Psoas muscle (tissue), 8 donors: Measurements from ENCODE around the gene MGAT5B. TPM values are rescaled to one million over a fixed set of nuclear protein-coding genes. Genes with fewer than 3 reads are reported as not detected.
"Not testable (repeated sequence)": the region's sequence is repeated elsewhere in the genome, so short reads cannot be mapped to it uniquely, and the experiment has no call there.

Source experiments
- ATAC-seq, 4 donors: fragments of 200-7000 bp; cut with Tn5 transposase; one replicate each; pipeline ENCODE4 v1.9.1; 2020; ENCODE audit warnings: moderate library complexity in 3 of 4, mild to moderate bottlenecking in 2 of 4
- DNase-seq, 2 donors: peaks; one replicate each; pipeline ENCODE4 v3.0.0-alpha.2; 2020
- H3K27ac ChIP-seq: fragments of 200-600 bp; one replicate; pipeline ENCODE4 v1.8.0; 2022
- H3K27me3 ChIP-seq, 3 donors: fragments of 200-600 bp in 1 of 3; one replicate each; pipeline versions ENCODE4 v1.6.1 to v1.8.0; 2013 to 2022; ENCODE audit warnings: low read length in 2 of 3, mild to moderate bottlenecking in 2 of 3, moderate library complexity in 1 of 3; ENCODE audit not compliant: insufficient read depth in 3 of 3
- H3K36me3 ChIP-seq, 2 donors: fragments of 200-600 bp in 1 of 2; one replicate each; pipeline versions ENCODE4 v1.6.1 to v1.8.0; 2013 to 2022; ENCODE audit warnings: low read depth in 1 of 2, mild to moderate bottlenecking in 1 of 2, moderate library complexity in 1 of 2; ENCODE audit not compliant: insufficient read depth in 1 of 2
- H3K4me1 ChIP-seq: fragments of 200-600 bp; one replicate; pipeline ENCODE4 v1.8.0; 2022
- H3K4me3 ChIP-seq: fragments of 200-600 bp; one replicate; pipeline ENCODE4 v1.8.0; 2022; ENCODE audit warnings: mild to moderate bottlenecking
- H3K9me3 ChIP-seq: fragments of 200-600 bp; one replicate; pipeline ENCODE4 v1.8.0; 2022
- WGBS, 3 donors: extraction: QIAGEN DNeasy Blood & Tissue Kit; methylation state at CpG; one replicate each; pipeline versions ENCODE4 v1.1.6 to v1.1.7; 2013; 5-methylcytosine and 5-hydroxymethylcytosine counted together
- intact Hi-C, 2 donors: fragments of 100-400 bp; cut with DNase I; formaldehyde crosslinking; loops; one replicate each; pipeline versions ENCODE4 v1.11.0 to v1.14.2; 2022
- polyA plus RNA-seq, 3 donors: library from polyadenylated mRNA; stranded (reverse); fragments of 200-250 nt; gene quantifications; one replicate each; pipeline ENCODE4 v1.2.3, GENCODE V29; 2013
- total RNA-seq, 4 donors: library from RNA; stranded (reverse); fragmentation: NEBNext Ultra II Directional in 2 of 4; extraction: Animal tissue kit (Norgen Biotek cat#: 25700) in 2 of 4; gene quantifications; one replicate each; pipeline versions ENCODE4 v1.2.1 to v1.2.4, GENCODE V29; 2021 to 2023
- TF ChIP-seq, protein P1 (sequence below): fragments of 200-600 bp; IDR thresholded peaks from one replicate; pipeline ENCODE4 v1.8.0; 2022; ENCODE audit warnings: antibody characterized with exemption
- donor health status: healthy with polysubstance abuse.
- donor health status: DM: no; HTN: no; CAD: no; lungs with moderate emphysema.
- donor health status: Bipolar disorder and iron deficiency.
- donor health status: healthy.
- donor health status: DM: yes; HTN: yes; CAD: no.
- donor health status: DM: no; HTN: no; CAD: no.
- donor health status: DM: no; HTN: no; CAD: no.
- donor health status: DM: yes; HTN: yes; CAD: no.

The MGAT5B gene
- total and polyA plus RNA-seq, 7 donors: 0.03 to 0.34 (median 0.05) TPM; not detected in 3

DNA sequence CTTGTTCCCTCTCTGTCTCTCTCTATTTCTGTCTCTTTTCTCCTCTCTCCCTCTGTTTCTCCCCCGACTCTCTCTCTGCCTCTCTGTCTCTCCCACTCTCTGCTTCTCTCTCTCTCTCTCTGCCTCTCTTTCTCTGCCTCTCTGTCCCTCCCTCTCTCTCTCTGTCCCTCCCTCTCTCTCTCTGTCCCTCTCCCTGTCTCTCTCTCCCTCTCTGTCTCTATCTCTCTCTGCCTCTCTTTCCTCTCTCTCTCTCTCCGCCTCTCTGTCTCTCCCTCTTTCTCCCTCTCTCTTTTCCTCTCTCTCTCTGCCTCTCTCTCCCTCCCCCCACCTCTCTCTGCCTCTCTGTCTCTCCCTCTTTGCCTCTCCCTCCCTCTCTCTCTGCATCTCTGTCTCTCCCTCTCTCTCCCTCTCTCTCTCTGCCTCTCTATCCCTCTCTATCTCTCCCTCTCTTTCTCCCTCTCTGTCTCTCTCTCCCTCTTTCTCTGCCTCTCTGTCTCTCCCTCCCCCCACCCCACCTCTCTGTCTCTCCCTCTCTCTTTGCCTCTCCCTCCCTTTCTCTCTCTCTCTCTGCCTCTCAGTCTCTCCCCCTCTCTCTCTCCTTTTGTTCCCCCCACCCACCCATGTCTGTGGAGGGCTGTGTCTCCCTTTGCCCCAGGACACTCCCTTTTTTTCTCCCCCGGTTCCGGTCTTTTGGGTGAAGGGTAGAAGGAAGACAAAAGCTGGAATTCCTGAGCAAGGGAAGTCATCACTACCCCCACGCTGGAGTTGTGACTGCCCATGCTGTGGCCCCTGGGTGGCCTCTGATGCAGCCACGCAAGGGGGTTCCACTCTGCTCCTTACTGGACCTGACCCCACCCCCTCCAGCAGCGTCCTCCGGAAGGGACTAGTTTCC lies 27.1 kb upstream of the MGAT5B start:
- no peak for DNase-seq
- Histone ChIP-seq H3K27ac (no peak overlapping the region), H3K9me3 (no peaks in the 10 kb centered on the region), H3K27me3 (peaks cover 0 to 46% (median 10%) of the 10 kb centered on the region in 3 donors), H3K36me3 (no peaks in the 10 kb centered on the region), H3K4me3 (no peak overlapping the region), H3K4me1 (no peaks in the 10 kb centered on the region)
- WGBS, 3 donors: 11 to 14% (median 13%) methylated on average over 8 of the region's 8 CpGs
- intact Hi-C loops: no loop called here
- TF ChIP-seq, protein P1, sequence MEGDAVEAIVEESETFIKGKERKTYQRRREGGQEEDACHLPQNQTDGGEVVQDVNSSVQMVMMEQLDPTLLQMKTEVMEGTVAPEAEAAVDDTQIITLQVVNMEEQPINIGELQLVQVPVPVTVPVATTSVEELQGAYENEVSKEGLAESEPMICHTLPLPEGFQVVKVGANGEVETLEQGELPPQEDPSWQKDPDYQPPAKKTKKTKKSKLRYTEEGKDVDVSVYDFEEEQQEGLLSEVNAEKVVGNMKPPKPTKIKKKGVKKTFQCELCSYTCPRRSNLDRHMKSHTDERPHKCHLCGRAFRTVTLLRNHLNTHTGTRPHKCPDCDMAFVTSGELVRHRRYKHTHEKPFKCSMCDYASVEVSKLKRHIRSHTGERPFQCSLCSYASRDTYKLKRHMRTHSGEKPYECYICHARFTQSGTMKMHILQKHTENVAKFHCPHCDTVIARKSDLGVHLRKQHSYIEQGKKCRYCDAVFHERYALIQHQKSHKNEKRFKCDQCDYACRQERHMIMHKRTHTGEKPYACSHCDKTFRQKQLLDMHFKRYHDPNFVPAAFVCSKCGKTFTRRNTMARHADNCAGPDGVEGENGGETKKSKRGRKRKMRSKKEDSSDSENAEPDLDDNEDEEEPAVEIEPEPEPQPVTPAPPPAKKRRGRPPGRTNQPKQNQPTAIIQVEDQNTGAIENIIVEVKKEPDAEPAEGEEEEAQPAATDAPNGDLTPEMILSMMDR: no peak
- no peak for ATAC-seq

- H3K27me3 ChIP-seq: peaks cover 0 to 50% (median 10%) of the 10 kb centered on the region in 3 donors
- intact Hi-C loops: no loop called here
- ATAC-seq: no peak
- no peaks in the 10 kb centered on the region for H3K9me3 ChIP-seq
- H3K4me1 ChIP-seq: no peaks in the 10 kb centered on the region
- WGBS, 3 donors: 11 to 13% (median 11%) methylated on average over 10 of the region's 10 CpGs
- no peak overlapping the region for H3K27ac ChIP-seq
- H3K36me3 ChIP-seq: no peaks in the 10 kb centered on the region
- no peak overlapping the region for H3K4me3 ChIP-seq
- no peak for DNase-seq
- TF ChIP-seq, protein P1: no peak
Measured at GRCh38 chr17:76841776-76842405, 26.3 kb upstream of the MGAT5B start.

DNA sequence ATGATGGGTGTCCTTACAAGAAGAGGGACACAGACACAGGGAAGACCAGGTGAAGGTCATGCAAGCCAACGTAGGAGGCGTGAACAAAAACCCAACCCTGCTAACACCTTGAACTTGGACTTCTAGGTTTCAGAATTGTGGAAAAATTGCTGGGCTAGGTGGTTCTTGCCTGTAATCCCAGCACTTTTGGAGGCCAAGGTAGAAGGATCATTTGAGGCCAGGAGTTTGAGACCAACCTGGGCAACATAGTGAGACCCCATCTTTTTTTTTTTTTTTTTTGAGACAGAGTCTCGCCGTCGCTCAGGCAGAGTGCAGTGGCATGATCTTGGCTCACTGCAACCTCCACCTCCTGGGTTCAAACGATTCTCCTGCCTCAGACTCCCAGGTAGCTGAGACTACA lies 25.1 kb upstream of the MGAT5B start:
- peaks cover 0 to 50% (median 10%) of the 10 kb centered on the region in 3 donors for H3K27me3 ChIP-seq
- DNase-seq, H3K36me3 ChIP-seq, H3K4me3 ChIP-seq, H3K9me3 ChIP-seq, intact Hi-C loops, H3K27ac ChIP-seq, H3K4me1 ChIP-seq, ATAC-seq: not testable (repeated sequence)
- WGBS, 3 donors: 83 to 87% (median 85%) methylated on average over 4 to 6 of the region's 6 CpGs

DNA sequence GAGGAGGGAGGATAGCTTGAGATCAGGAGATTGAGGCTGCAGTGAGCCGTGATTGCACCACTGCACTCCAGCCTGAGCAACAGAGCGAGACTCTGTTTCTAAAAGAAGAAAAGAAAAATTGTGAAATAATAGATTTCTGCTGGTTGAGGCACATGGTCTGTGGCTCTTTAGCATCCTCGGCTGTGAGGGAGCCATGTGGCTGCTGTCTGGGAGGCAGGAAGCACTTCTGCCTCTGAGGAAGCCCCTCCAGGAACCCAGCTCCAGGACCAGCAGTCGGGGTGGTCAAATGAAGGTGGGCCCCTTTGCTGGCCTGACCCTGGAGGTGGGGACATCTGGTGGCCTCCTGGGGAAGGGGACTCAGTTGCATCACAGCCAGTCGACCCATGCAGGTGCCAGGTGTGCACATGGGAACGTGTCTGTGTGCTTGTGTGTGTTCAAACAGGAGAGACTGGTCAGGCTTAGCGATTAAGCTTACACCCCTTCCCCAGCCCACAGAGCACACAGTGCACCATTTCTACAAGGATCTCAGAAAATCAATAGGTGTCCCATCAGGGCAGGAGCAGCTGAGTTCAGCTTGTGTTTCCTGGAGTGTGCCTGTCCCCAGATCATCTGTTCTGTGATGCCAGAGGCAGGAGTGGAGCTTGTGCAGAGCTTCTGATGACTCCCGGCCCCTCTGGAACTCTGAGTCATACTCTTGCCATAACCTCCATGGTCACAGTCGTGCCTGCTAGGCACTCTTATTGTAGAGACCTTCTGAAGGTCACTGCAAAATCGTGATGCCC lies 24.3 kb upstream of the MGAT5B start:
- Histone ChIP-seq H3K27me3 (peaks cover 0 to 50% (median 10%) of the 10 kb centered on the region in 3 donors), H3K9me3 (no peaks in the 10 kb centered on the region), H3K4me1 (no peaks in the 10 kb centered on the region), H3K4me3 (no peak overlapping the region), H3K27ac (no peak overlapping the region), H3K36me3 (no peaks in the 10 kb centered on the region)
- ATAC-seq (no peak), DNase-seq (no peak)
- TF ChIP-seq, protein P1: no peak
- WGBS, 3 donors: 53 to 56% (median 54%) methylated on average over 10 of the region's 10 CpGs
- intact Hi-C loops: no loop called here

DNA sequence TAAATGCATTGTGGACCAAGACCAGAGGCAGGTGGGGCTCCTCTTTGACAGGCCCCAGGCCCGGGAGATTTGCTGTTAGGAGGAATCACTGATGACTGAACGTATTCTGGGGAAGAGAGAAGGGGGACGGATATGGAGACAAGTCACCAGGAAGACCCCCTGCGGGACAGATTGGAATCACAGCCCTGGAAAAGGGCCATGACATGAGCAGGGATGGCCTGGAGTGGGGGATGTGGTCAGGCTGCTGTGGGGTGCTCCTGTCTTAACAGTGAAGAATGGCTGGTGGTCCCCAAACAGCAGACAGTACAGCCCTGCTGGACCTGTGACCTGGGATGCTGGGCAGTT lies 23.7 kb upstream of the MGAT5B start:
- intact Hi-C loops: no loop called here
- H3K4me1 ChIP-seq: no peaks in the 10 kb centered on the region
- ATAC-seq: no peak
- no peaks in the 10 kb centered on the region for H3K36me3 ChIP-seq
- no peak overlapping the region for H3K27ac ChIP-seq
- no peak overlapping the region for H3K4me3 ChIP-seq
- H3K27me3 ChIP-seq: peaks cover 0 to 50% (median 10%) of the 10 kb centered on the region in 3 donors
- WGBS, 3 donors: 64 to 71% (median 65%) methylated on average over 4 of the region's 4 CpGs
- TF ChIP-seq, protein P1: no peak
- H3K9me3 ChIP-seq: no peaks in the 10 kb centered on the region
- DNase-seq: no peak
